Right lobe of liver (tissue), 4 donors: ENCODE results near the gene FAM169A.

Experiments
- POLR2A ChIP-seq: fragments of 450-650 bp; IDR thresholded peaks from one replicate; pipeline ENCODE4 v1.6.1; 2017; ENCODE audit warnings: antibody characterized with exemption, mild to moderate bottlenecking
- TF ChIP-seq, protein P1 (sequence below), 4 donors: fragments of 200-600 bp in 3 of 4; fragments of 450-650 bp in 1 of 4; IDR thresholded peaks; one replicate each; pipeline versions ENCODE4 v1.5.1 to v1.8.0; 2016 to 2022; ENCODE audit warnings: antibody characterized with exemption in 4 of 4, mild to moderate bottlenecking in 2 of 4
- donor health status: DM: no; HTN: no; CAD: no.
- donor health status: DM: no; HTN: no; CAD: no.
- donor health status: DM: no; HTN: yes; CAD: no.

GRCh38 chr5:74853256-74853655, 12.9 kb downstream of the FAM169A start:
- TF ChIP-seq, protein P1, sequence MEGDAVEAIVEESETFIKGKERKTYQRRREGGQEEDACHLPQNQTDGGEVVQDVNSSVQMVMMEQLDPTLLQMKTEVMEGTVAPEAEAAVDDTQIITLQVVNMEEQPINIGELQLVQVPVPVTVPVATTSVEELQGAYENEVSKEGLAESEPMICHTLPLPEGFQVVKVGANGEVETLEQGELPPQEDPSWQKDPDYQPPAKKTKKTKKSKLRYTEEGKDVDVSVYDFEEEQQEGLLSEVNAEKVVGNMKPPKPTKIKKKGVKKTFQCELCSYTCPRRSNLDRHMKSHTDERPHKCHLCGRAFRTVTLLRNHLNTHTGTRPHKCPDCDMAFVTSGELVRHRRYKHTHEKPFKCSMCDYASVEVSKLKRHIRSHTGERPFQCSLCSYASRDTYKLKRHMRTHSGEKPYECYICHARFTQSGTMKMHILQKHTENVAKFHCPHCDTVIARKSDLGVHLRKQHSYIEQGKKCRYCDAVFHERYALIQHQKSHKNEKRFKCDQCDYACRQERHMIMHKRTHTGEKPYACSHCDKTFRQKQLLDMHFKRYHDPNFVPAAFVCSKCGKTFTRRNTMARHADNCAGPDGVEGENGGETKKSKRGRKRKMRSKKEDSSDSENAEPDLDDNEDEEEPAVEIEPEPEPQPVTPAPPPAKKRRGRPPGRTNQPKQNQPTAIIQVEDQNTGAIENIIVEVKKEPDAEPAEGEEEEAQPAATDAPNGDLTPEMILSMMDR (IDR thresholded peaks at IDR 0.05) = no peak
- TF ChIP-seq POLR2A = no peak
